OCI-LY7 (cell line): ENCODE results near the gene IQCE. TPM values are rescaled to one million over a fixed set of nuclear protein-coding genes. Genes with fewer than 3 reads are reported as not detected.
A peak's percentile ranks its signal among the peaks of the same experiment; 100 is the strongest.

Experiments
- BruUV-seq: library from RNA; stranded (reverse); fragments of 400-500 nt; replicated peaks from 2 replicates; lab custom pipeline; 2021; lab: Mats Ljungman, UMichigan
- CTCF ChIA-PET: fragments of 300-600 bp; sonication (Branson Sonifier 250); formaldehyde crosslinking; loops from one replicate; lab custom pipeline; 2022; ENCODE audit warnings: antibody characterized with exemption; ENCODE audit not compliant: unreplicated experiment; lab: Charles Lee
- POLR2A ChIA-PET: fragments of 300-600 bp; sonication (Branson Sonifier 250); formaldehyde crosslinking; loops from one replicate; lab custom pipeline; 2022; ENCODE audit warnings: antibody characterized with exemption; lab: Charles Lee
- DNase-seq: peaks from one replicate; pipeline ENCODE4 v3.0.0-alpha.2; 2015; ENCODE audit warnings: low spot score
- H2AFZ ChIP-seq: fragments of 200-600 bp; sonication (generic), shearing (Covaris generic); 2 replicates; pipeline ENCODE4 v1.6.1; 2014; ENCODE audit warnings: mild to moderate bottlenecking, antibody characterized with exemption, low read length, moderate library complexity
- H3K27ac ChIP-seq: fragments of 200-600 bp; sonication (generic); 2 replicates; pipeline ENCODE4 v1.5.1; 2014; ENCODE audit warnings: mixed run types, low read depth, mild to moderate bottlenecking, moderate library complexity, low read length, inconsistent platforms; ENCODE audit not compliant: poor library complexity, severe bottlenecking
- H3K36me3 ChIP-seq: fragments of 200-600 bp; sonication (generic); 2 replicates; pipeline ENCODE4 v1.6.1; 2014; ENCODE audit warnings: mild to moderate bottlenecking, antibody characterized with exemption, low read length, moderate library complexity, mixed read lengths; ENCODE audit not compliant: insufficient read depth
- H3K4me1 ChIP-seq: fragments of 200-600 bp; sonication (generic); 2 replicates; pipeline ENCODE4 v1.5.1; 2014; ENCODE audit warnings: mild to moderate bottlenecking, low read length; ENCODE audit not compliant: insufficient read depth, poor library complexity, severe bottlenecking
- H3K4me2 ChIP-seq: fragments of 200-600 bp; sonication (generic); 2 replicates; pipeline ENCODE4 v1.6.1; 2014; ENCODE audit warnings: mild to moderate bottlenecking, low read length
- H3K4me3 ChIP-seq: fragments of 200-600 bp; sonication (generic); 2 replicates; pipeline ENCODE4 v1.5.1; 2014; ENCODE audit warnings: mild to moderate bottlenecking, low read depth, low read length; ENCODE audit not compliant: poor library complexity, severe bottlenecking
- H3K79me2 ChIP-seq: fragments of 200-600 bp; sonication (generic); 2 replicates; pipeline ENCODE4 v1.6.1; 2016; ENCODE audit warnings: low read depth, mild to moderate bottlenecking, low read length, moderate library complexity, mixed read lengths; ENCODE audit not compliant: insufficient read depth
- H3K9me2 ChIP-seq: fragments of 200-600 bp; sonication (generic); 2 replicates; pipeline ENCODE4 v1.6.1; 2016; ENCODE audit warnings: mild to moderate bottlenecking, low read length, mixed read lengths; ENCODE audit not compliant: insufficient read depth
- H3K9me3 ChIP-seq: fragments of 200-600 bp; sonication (generic); 2 replicates; pipeline ENCODE4 v1.6.1; 2014; ENCODE audit warnings: mild to moderate bottlenecking, mixed run types, low read length, mixed read lengths
- H4K20me1 ChIP-seq: fragments of 200-600 bp; sonication (generic); 2 replicates; pipeline ENCODE4 v1.6.1; 2014; ENCODE audit warnings: mild to moderate bottlenecking, antibody characterized with exemption, low read length, moderate library complexity, mixed read lengths; ENCODE audit not compliant: insufficient read depth
- EZH2phosphoT487 ChIP-seq: fragments of 200-600 bp; sonication (generic); IDR thresholded peaks from 2 replicates; pipeline ENCODE4 v1.6.1; 2018; ENCODE audit warnings: low read depth, borderline replicate concordance, mild to moderate bottlenecking, mixed run types, antibody characterized with exemption, low read length, moderate library complexity, mixed read lengths
- intact Hi-C: fragments of 100-400 bp; cut with micrococcal nuclease; formaldehyde crosslinking; loops from one replicate; pipeline ENCODE4 v1.10.0; 2022; ENCODE audit not compliant: unreplicated experiment
- total RNA-seq, 2 experiments: library from RNA; depleted of rRNA in 1 of 2; stranded (reverse); fragments of >200 nt in 1 of 2; shearing (Covaris generic) in 1 of 2; gene quantifications; 2 replicates each; pipeline ENCODE4 v1.2.3, GENCODE V29; 2014 to 2022
- TF ChIP-seq, protein P1 (sequence below): fragments of 200-600 bp; sonication (generic); conservative IDR thresholded peaks from 2 replicates; pipeline ENCODE4 v1.5.1; 2014; ENCODE audit warnings: mild to moderate bottlenecking, antibody characterized with exemption, low read length, moderate library complexity, mixed read lengths

The IQCE gene
- total RNA-seq, 2 experiments from 2014 or later = 6.2 to 6.6 TPM

DNA sequence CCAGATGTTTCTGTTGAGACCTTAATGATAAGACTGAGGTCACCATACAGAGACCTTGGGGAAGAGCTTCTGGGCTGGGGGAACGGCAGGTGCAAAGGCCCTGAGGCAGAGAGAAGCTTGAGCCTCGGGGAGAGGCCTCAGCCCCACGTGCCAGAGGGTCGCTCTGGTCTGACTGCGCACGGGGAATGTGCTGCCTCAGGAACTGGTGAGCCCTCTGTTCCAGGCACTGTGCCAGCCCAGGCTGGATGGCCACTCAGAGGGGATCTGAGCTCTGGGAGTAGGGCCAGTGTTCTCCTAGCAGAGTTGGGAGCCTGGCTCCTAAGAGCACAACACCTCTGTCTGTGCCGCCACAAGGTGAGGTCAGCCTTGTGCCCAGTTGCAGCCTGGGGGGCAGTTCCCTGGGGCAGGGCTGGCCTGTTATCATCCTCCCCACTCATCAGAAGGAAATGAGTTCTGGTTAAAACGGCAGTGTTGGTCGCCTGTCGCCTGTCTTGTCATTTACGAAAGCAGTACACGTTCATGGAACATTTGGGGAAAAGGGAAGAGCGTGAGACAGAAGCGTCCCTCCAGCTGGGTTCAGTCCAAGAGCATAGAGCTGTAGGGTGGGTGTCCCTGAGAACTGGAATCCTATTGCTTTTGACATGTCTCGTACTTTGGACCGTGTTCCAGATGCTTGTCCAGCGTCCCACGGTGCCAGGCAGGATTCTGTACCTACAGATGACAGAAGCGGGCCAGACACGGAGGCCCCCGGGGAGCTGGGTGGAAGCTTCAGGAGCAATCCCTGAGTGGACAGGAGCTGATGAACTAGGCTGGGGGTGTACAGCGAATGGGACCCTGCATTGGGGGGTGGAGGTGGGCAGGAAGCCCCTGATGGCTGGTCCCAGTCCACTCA, 77.3 kb downstream of the IQCE start:
- no peaks in the 10 kb centered on the region for H3K9me3 ChIP-seq
- no peak overlapping the region for H3K27ac ChIP-seq
- H3K79me2 ChIP-seq = no peaks in the 10 kb centered on the region
- no peak for DNase-seq
- TF ChIP-seq, protein P1, sequence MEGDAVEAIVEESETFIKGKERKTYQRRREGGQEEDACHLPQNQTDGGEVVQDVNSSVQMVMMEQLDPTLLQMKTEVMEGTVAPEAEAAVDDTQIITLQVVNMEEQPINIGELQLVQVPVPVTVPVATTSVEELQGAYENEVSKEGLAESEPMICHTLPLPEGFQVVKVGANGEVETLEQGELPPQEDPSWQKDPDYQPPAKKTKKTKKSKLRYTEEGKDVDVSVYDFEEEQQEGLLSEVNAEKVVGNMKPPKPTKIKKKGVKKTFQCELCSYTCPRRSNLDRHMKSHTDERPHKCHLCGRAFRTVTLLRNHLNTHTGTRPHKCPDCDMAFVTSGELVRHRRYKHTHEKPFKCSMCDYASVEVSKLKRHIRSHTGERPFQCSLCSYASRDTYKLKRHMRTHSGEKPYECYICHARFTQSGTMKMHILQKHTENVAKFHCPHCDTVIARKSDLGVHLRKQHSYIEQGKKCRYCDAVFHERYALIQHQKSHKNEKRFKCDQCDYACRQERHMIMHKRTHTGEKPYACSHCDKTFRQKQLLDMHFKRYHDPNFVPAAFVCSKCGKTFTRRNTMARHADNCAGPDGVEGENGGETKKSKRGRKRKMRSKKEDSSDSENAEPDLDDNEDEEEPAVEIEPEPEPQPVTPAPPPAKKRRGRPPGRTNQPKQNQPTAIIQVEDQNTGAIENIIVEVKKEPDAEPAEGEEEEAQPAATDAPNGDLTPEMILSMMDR = no peak
- no peak for TF ChIP-seq EZH2phosphoT487
- intact Hi-C loops = no loop called here
- H3K4me1 ChIP-seq = peaks cover 42% of the 10 kb centered on the region
- BruUV-seq = no TSS peak
- H3K36me3 ChIP-seq = no peaks in the 10 kb centered on the region
- ChIA-PET CTCF (no interaction called here), POLR2A (interaction anchor here (0.7 kb wide), 1 partner anchor 8 kb away, joined by 3 read pairs; no protein-coding TSS in a partner anchor)
- H4K20me1 ChIP-seq = no peaks in the 10 kb centered on the region
- H2AFZ ChIP-seq = no peak overlapping the region
- H3K9me2 ChIP-seq = no peaks in the 10 kb centered on the region
- H3K4me2 ChIP-seq = no peak overlapping the region
- H3K4me3 ChIP-seq = no peak overlapping the region

DNA sequence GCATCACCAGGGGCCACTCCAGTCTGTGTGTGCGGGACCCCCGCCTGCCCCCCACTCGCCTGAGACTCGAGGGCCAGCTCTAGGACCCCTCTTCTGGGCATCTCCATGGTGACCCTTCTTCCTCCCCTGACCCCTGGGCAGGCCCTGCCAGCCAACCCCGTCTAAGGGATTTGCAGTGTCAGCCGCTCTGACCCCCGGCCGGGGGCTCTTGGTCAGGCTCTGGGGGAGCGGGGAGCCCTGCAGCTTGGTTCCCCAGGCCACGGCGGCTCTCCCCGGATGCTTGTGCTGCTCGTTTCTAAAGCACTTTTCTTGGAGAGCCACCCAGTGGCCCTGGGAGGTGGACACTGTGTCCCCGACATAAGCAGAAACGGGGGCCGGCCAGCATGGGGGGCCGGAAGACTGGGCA, 78.3 kb downstream of the IQCE start:
- ChIA-PET CTCF (no interaction called here), POLR2A (no interaction called here)
- Histone ChIP-seq H3K4me3 (no peak overlapping the region), H3K4me2 (peak overlapping the region; percentile 52), H3K79me2 (no peaks in the 10 kb centered on the region), H3K9me3 (no peaks in the 10 kb centered on the region), H3K36me3 (no peaks in the 10 kb centered on the region), H3K4me1 (peaks cover 48% of the 10 kb centered on the region), H3K27ac (no peak overlapping the region), H2AFZ (no peak overlapping the region), H3K9me2 (no peaks in the 10 kb centered on the region), H4K20me1 (no peaks in the 10 kb centered on the region)
- intact Hi-C loops = no loop called here
- TF ChIP-seq EZH2phosphoT487 = no peak
- TF ChIP-seq, protein P1 = no peak
- no peak for DNase-seq
- BruUV-seq = no TSS peak
